ENCODE results near the gene IPO9.

IPO9 gene

DNA sequence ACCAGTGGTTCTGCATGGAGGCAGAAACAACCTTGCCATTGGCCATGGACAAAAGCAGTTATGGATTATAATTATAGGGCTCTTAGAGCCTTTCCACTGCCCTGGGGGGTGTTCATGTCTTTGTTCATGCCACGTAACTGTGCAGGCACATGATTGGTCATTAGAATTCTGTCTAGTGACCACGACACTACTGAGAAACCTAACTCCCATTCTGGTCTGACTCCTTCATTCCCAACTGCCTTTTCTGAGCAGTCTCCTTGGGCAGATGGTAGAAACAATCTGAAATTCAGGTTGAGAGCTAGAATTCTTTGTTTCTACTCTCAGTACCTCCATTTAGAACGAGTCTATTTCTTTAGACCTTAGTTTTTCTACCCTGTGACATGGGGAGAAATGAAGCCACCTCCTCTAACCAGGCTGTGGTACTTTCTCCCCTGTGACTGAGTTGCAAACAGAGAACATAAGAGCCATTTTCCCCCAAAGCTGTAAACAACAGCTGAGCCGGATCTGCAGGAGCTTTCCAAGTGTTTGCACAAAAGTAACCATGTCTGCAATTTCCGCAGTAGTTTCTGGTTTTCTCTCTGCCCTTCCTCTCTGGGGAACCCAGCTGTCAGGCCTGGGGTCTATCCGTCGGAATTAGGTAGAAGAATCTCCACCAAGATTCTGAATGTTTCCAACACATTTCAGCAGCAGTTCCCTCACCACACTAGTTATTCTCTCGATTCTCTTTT lies 37.7 kb upstream of the IPO9 start:
- DNase-seq (ENCODE audit: low read depth) = no peak
- TF ChIP-seq, protein P1, sequence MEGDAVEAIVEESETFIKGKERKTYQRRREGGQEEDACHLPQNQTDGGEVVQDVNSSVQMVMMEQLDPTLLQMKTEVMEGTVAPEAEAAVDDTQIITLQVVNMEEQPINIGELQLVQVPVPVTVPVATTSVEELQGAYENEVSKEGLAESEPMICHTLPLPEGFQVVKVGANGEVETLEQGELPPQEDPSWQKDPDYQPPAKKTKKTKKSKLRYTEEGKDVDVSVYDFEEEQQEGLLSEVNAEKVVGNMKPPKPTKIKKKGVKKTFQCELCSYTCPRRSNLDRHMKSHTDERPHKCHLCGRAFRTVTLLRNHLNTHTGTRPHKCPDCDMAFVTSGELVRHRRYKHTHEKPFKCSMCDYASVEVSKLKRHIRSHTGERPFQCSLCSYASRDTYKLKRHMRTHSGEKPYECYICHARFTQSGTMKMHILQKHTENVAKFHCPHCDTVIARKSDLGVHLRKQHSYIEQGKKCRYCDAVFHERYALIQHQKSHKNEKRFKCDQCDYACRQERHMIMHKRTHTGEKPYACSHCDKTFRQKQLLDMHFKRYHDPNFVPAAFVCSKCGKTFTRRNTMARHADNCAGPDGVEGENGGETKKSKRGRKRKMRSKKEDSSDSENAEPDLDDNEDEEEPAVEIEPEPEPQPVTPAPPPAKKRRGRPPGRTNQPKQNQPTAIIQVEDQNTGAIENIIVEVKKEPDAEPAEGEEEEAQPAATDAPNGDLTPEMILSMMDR (IDR thresholded peaks at IDR 0.05; ENCODE audit: control insufficient read depth, insufficient read depth, low read depth, low read length, missing control alignments) = no peak
- H3K4me3 ChIP-seq (ENCODE audit: control insufficient read depth, low read depth, low read length) = no peak overlapping the region

DNA sequence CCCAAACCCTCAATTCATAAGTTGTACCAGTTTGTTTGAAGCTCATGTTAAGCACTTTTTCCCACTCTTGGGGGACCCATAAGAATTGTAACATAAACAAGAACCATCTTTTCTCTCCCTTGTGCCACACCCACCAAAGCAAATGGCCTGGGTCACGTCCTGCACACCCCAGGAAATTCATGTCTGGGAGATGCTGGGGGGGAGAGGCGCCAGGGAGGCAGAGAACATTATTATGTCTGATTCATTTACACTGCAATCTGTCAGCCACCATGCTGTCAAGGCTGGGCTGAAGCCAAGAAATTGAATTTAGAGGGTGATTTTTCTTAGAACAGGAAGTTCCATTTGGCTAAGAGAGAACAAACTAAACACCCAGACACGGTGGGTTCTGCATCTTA lies 37.2 kb upstream of the IPO9 start:
- no peak for DNase-seq (ENCODE audit: low read depth)
- H3K4me3 ChIP-seq (ENCODE audit: control insufficient read depth, low read depth, low read length) = no peak overlapping the region
- TF ChIP-seq, protein P1 (IDR thresholded peaks at IDR 0.05; ENCODE audit: control insufficient read depth, insufficient read depth, low read depth, low read length, missing control alignments) = no peak

DNA sequence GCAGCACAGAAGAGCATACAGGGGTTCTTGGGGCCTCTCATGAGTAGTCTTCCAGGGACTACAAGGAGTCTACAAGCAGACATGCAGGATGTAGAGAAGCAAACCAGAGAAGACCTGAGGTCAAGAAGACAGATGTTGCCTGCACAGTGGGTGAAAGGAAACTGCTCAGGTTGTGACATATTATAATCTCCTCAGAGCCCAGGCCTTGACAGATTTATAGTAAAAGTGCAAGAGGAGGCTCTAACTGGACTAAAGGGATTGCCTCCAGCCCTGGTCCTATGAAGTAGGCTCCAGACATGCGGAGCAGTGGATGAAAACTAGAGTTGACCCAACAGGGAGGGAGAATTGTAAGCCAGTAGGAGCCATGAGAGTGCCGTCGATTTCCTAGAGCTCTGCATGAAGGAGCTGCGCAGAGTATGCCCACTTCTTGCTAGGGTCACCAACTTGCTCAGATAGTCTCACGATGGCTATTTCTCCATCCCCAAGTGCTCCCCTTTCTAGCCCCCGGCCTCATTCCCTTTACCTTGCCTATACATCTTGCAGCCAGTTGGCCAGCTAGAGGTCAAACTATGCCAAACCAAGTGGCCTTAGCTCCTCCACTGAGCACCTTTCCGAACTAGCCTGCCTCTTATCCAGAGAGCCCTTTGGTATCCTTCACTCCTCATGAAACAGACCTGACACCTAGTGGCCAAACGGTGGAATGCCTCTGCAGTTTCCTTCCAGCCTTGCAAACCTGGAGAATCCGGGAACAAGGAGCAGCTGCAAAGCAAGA lies 36.2 kb upstream of the IPO9 start:
- peak; percentile 55 for DNase-seq (ENCODE audit: low read depth)
- H3K4me3 ChIP-seq (ENCODE audit: control insufficient read depth, low read depth, low read length) = no peak overlapping the region

DNA sequence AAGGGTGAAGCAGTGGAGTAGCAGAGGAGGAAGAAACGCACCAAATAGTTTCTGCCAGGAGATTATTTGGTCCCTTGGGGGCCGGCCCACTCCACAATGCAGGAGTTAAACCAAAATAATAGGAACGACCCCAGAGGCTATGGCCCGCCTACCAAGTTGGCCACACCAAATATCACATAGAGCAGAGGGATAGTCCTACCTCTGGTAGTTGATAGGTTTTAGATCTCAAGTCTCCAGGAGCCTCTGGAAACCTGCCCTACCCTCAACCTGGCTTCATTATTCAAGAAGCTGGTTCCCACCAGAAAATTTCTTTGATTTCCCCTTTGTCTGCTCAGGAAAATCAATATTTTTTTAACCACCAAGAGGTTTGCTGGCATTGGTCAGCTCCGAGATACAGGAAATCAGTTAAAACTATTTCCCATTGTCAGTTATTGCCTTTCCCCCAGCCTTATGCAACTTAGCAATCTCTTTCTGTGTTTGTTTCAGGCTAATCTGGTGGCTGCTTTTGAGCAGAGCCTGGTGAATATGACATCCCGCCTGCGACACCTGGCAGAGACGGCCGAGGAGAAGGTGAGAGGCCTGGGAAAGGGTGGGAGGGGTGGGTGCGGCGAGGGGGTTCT lies 35.5 kb upstream of the IPO9 start:
- no peak overlapping the region for H3K4me3 ChIP-seq (ENCODE audit: control insufficient read depth, low read depth, low read length)
- TF ChIP-seq, protein P1 (IDR thresholded peaks at IDR 0.05; ENCODE audit: control insufficient read depth, insufficient read depth, low read depth, low read length, missing control alignments) = no peak
- no peak for DNase-seq (ENCODE audit: low read depth)

More for the DNA sequence above, 36.2 kb upstream of the IPO9 start:
- TF ChIP-seq, protein P1 (IDR thresholded peaks at IDR 0.05; ENCODE audit: control insufficient read depth, insufficient read depth, low read depth, low read length, missing control alignments) = peak; percentile 94

DNA sequence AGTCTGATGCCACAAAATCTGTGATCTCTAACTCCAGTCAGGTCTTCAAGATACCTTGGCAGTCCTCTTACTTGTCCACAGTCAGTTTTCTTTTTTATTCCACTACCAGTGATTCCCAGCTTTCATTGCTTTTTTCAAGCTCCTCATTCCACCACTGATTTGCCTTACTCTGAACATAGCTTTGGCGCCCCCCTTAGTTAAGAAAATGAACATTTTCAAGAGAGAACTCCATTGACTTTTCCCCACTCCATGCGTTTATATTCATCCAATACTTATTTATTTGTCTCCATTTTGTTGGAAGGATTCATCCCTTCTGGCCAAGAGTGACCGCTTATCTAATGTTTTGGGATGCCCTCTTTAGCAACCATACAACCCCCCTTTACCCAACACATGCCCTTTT lies 33.9 kb upstream of the IPO9 start:
- H3K4me3 ChIP-seq (ENCODE audit: control insufficient read depth, low read depth, low read length) = no peak overlapping the region
- no peak for DNase-seq (ENCODE audit: low read depth)
- TF ChIP-seq, protein P1 (IDR thresholded peaks at IDR 0.05; ENCODE audit: control insufficient read depth, insufficient read depth, low read depth, low read length, missing control alignments) = peak; percentile 63

DNA sequence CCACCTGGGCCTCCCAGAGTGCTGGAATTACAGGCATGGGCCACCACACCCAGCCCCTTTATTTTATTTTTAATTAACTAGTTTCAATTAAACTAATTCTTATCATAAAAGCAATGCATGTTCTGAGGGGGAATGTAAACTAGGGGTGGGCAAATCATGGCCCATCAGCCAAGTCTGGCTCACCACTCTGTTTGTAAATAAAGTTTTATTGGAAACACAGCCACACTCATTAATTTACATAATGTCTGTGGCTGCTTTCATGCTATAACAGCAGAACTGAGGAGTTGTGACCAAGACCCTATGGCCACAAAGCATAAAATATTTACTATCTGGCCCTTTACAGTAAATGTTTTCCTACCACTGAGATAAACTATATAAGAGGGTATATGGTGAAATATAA lies 28.7 kb upstream of the IPO9 start:
- TF ChIP-seq, protein P1 (IDR thresholded peaks at IDR 0.05; ENCODE audit: control insufficient read depth, insufficient read depth, low read depth, low read length, missing control alignments) = no peak
- no peak overlapping the region for H3K4me3 ChIP-seq (ENCODE audit: control insufficient read depth, low read depth, low read length)
- DNase-seq (ENCODE audit: low read depth) = no peak

Measured in AG09309 (cell line).